Posterior cingulate gyrus (tissue), 11 donors: ENCODE measurements around the gene ECT2L.
"Not testable (repeated sequence)": the region's sequence is repeated elsewhere in the genome, so short reads cannot be mapped to it uniquely, and the experiment has no call there.

Experiments used
- DNase-seq, 10 donors: peaks; one replicate each; pipeline versions ENCODE4 v3.0.0 to v3.0.0-alpha.2; 2020 to 2021; ENCODE audit warnings: mixed read lengths in 3 of 10
- intact Hi-C: fragments of 100-400 bp; cut with DNase I; formaldehyde crosslinking; loops from one replicate; pipeline ENCODE4 v1.15.1; 2023

ECT2L gene

GRCh38 chr6:138914701-138915100 is 118.8 kb downstream of the ECT2L start:
- intact Hi-C loops, result no loop called here
- no peak for DNase-seq

GRCh38 chr6:138920906-138921305 is 125.0 kb downstream of the ECT2L start:
- intact Hi-C loops, result no loop called here
- no peak for DNase-seq

- no peak for DNase-seq
- intact Hi-C loops, result no loop called here
These were observed 127.7 kb downstream of the ECT2L start for GRCh38 chr6:138923561-138923960.

GRCh38 chr6:138925806-138926205 is 129.9 kb downstream of the ECT2L start:
- intact Hi-C loops, result no loop called here
- DNase-seq, result no peak

GRCh38 chr6:138926579-138926978 is 130.7 kb downstream of the ECT2L start:
- intact Hi-C loops, result no loop called here

GRCh38 chr6:138931660-138932059 is 135.8 kb downstream of the ECT2L start:
- no peak for DNase-seq

More at GRCh38 chr6:138926579-138926978, 130.7 kb downstream of the ECT2L start:
- no peak for DNase-seq

GRCh38 chr6:138936873-138937272 is 141.0 kb downstream of the ECT2L start:
- intact Hi-C loops, DNase-seq: not testable (repeated sequence)

More at GRCh38 chr6:138931660-138932059, 135.8 kb downstream of the ECT2L start:
- intact Hi-C loops, result no loop called here

- no peak for DNase-seq
- intact Hi-C loops, result no loop called here
These were observed 147.3 kb downstream of the ECT2L start for GRCh38 chr6:138943089-138943625.

GRCh38 chr6:138944412-138944811 is 148.5 kb downstream of the ECT2L start:
- no peak for DNase-seq
- intact Hi-C loops, result no loop called here

- intact Hi-C loops, result no loop called here
- DNase-seq, result no peak
These were observed 149.5 kb downstream of the ECT2L start for GRCh38 chr6:138945354-138945753.

- intact Hi-C loops, result no loop called here
- no peak for DNase-seq
These were observed 152.1 kb downstream of the ECT2L start for GRCh38 chr6:138948004-138948403.

- no peak for DNase-seq
- intact Hi-C loops, result no loop called here
These were observed 152.8 kb downstream of the ECT2L start for GRCh38 chr6:138948546-138949179.

- intact Hi-C loops, result no loop called here
- DNase-seq, result no peak
These were observed 157.6 kb downstream of the ECT2L start for GRCh38 chr6:138953451-138953850.
